ENCODE measurements around the gene BTN1A1.
A peak's percentile ranks its signal among the peaks of the same experiment; 100 is the strongest.
"Not testable (repeated sequence)": the region's sequence is repeated elsewhere in the genome, so short reads cannot be mapped to it uniquely, and the experiment has no call there.

Gene BTN1A1

GRCh38 chr6:26476896-26477295, 23.2 kb upstream of the BTN1A1 start:
- DNase-seq (ENCODE audit: low read depth) = no peak

- DNase-seq (ENCODE audit: low read depth) = no peak
Observed at GRCh38 chr6:26477426-26477825, 22.7 kb upstream of the BTN1A1 start.

- no peak for DNase-seq (ENCODE audit: low read depth)
Observed at GRCh38 chr6:26478100-26478984, 21.8 kb upstream of the BTN1A1 start.

- no peak for DNase-seq (ENCODE audit: low read depth)
Observed at GRCh38 chr6:26478985-26479278, 21.2 kb upstream of the BTN1A1 start.

GRCh38 chr6:26482338-26482737, 17.8 kb upstream of the BTN1A1 start:
- no peak for DNase-seq (ENCODE audit: low read depth)

- DNase-seq (ENCODE audit: low read depth) = no peak
Observed at GRCh38 chr6:26483727-26484126, 16.4 kb upstream of the BTN1A1 start.

GRCh38 chr6:26484161-26484560, 15.9 kb upstream of the BTN1A1 start:
- DNase-seq (ENCODE audit: low read depth) = no peak

GRCh38 chr6:26485112-26485780, 14.9 kb upstream of the BTN1A1 start:
- no peak for DNase-seq (ENCODE audit: low read depth)

GRCh38 chr6:26486358-26486757, 13.7 kb upstream of the BTN1A1 start:
- DNase-seq (ENCODE audit: low read depth) = no peak

- no peak for DNase-seq (ENCODE audit: low read depth)
Observed at GRCh38 chr6:26487466-26487865, 12.6 kb upstream of the BTN1A1 start.

- DNase-seq (ENCODE audit: low read depth) = no peak
Observed at GRCh38 chr6:26489996-26490964, 9.8 kb upstream of the BTN1A1 start.

- DNase-seq (ENCODE audit: low read depth) = no peak
Observed at GRCh38 chr6:26491604-26492003, 8.5 kb upstream of the BTN1A1 start.

GRCh38 chr6:26493258-26493657, 6.8 kb upstream of the BTN1A1 start:
- DNase-seq (ENCODE audit: low read depth) = no peak

GRCh38 chr6:26494117-26494516, 6.0 kb upstream of the BTN1A1 start:
- DNase-seq (ENCODE audit: low read depth) = no peak

- no peak for DNase-seq (ENCODE audit: low read depth)
Observed at GRCh38 chr6:26495281-26495680, 4.8 kb upstream of the BTN1A1 start.

- no peak for DNase-seq (ENCODE audit: low read depth)
Observed at GRCh38 chr6:26497610-26498009, 2.5 kb upstream of the BTN1A1 start.

GRCh38 chr6:26501482-26501986, 1.4 kb downstream of the BTN1A1 start:
- peak; percentile 20 for DNase-seq (ENCODE audit: low read depth)

GRCh38 chr6:26502165-26502564, 2.1 kb downstream of the BTN1A1 start:
- DNase-seq (ENCODE audit: low read depth) = no peak

- no peak for DNase-seq (ENCODE audit: low read depth)
Observed at GRCh38 chr6:26502626-26503025, 2.5 kb downstream of the BTN1A1 start.

- DNase-seq (ENCODE audit: low read depth) = no peak
Observed at GRCh38 chr6:26507658-26508057, 7.6 kb downstream of the BTN1A1 start.

GRCh38 chr6:26511033-26511432, 10.9 kb downstream of the BTN1A1 start:
- not testable (repeated sequence) for DNase-seq (ENCODE audit: low read depth)

GRCh38 chr6:26514984-26515383, 14.9 kb downstream of the BTN1A1 start:
- no peak for DNase-seq (ENCODE audit: low read depth)

All from activated T-helper 1 cell treated with Interleukin-2 at 50 U/mL for 16 hours (primary cell).